Measurements from ENCODE around the gene IKBKG.

The IKBKG gene

DNA sequence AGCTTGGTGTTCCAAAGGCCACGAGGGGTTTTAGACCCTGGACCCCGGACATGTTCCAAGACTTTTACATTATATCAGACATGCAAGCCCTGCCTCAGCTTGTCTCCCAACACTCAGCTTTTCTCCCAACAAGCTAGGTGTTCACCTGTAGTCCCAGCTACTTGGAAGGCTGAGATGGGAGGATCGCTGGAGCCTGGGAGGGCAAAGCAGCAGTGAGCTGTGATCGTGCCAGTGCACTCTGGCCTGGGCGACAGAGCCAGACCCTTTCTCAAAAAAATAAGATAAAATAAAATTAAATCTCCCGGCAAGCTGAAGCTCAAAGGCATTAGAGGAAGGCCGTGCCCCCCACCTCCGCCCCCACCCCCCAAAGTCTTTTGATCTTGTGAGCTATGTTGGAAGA, 51.2 kb downstream of the IKBKG start:
- Histone ChIP-seq H3K9me3 (ENCODE audit: control insufficient read depth, insufficient read depth, low read depth, low read length) (no peaks in the 10 kb centered on the region), H3K36me3 (ENCODE audit: control insufficient read depth in 2 of 2, insufficient read depth in 1 of 2, low read length in 2 of 2) (no peaks in the 10 kb centered on the region), H3K4me1 (ENCODE audit: control insufficient read depth, insufficient read depth, low read length) (no peaks in the 10 kb centered on the region), H3K4me3 (ENCODE audit: low read depth, low read length) (no peak overlapping the region), H3K27ac (ENCODE audit: extremely low read depth, low read depth, low read length) (no peak overlapping the region)
- ChIA-PET POLR2A (no interaction called here), CTCF (interaction anchor here (1.4 kb wide), 1 partner anchor 151 kb away, joined by 3 read pairs; no protein-coding TSS in a partner anchor)
- no peak for TF ChIP-seq ZNF529 (tag by site-specific recombination; IDR thresholded peaks at IDR 0.05; ENCODE audit: insufficient replicate concordance)
- no peak for TF ChIP-seq ZNF155 (tag by site-specific recombination; IDR thresholded peaks at IDR 0.05)
- TF ChIP-seq PATZ1 (tag by site-specific recombination; IDR thresholded peaks at IDR 0.05), result no peak
- no peak for TF ChIP-seq ZXDB (tag by site-specific recombination; IDR thresholded peaks at IDR 0.05)
- TF ChIP-seq GFI1B (tag by site-specific recombination; IDR thresholded peaks at IDR 0.05), result no peak
- no peak for TF ChIP-seq INSM2 (tag by site-specific recombination; IDR thresholded peaks at IDR 0.05)
- no peak for TF ChIP-seq ZNF292 (tag by site-specific recombination; IDR thresholded peaks at IDR 0.05; ENCODE audit: borderline replicate concordance, low read depth)
- TF ChIP-seq ZNF747 (tag by site-specific recombination; IDR thresholded peaks at IDR 0.05), result no peak
- TF ChIP-seq BCL11B (tag by site-specific recombination; IDR thresholded peaks at IDR 0.05; ENCODE audit: low read depth), result no peak
- no peak for TF ChIP-seq ZNF214 (tag by site-specific recombination; IDR thresholded peaks at IDR 0.05; ENCODE audit: borderline replicate concordance)
- no peak for TF ChIP-seq ZNF23 (tag by site-specific recombination; IDR thresholded peaks at IDR 0.05; ENCODE audit: borderline replicate concordance)
- no peak for TF ChIP-seq ZNF302 (tag by site-specific recombination; IDR thresholded peaks at IDR 0.05; ENCODE audit: low read depth)
- TF ChIP-seq, protein P1, sequence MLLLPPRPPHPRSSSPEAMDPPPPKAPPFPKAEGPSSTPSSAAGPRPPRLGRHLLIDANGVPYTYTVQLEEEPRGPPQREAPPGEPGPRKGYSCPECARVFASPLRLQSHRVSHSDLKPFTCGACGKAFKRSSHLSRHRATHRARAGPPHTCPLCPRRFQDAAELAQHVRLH (tag by site-specific recombination; IDR thresholded peaks at IDR 0.05), result no peak
- no peak for TF ChIP-seq ZNF610 (tag by site-specific recombination; IDR thresholded peaks at IDR 0.05; ENCODE audit: borderline replicate concordance)
- no peak for TF ChIP-seq ZNF140 (tag by site-specific recombination; IDR thresholded peaks at IDR 0.05)

- Histone ChIP-seq H3K27ac (ENCODE audit: extremely low read depth, low read depth, low read length) (no peak overlapping the region), H3K9me3 (ENCODE audit: control insufficient read depth, insufficient read depth, low read depth, low read length) (no peaks in the 10 kb centered on the region)
- CTCF ChIA-PET, result interaction anchor here (0.6 to 0.9 kb wide), 2 partner anchors 52 to 151 kb away, joined by 3 to 5 read pairs; no protein-coding TSS in a partner anchor
Observed at GRCh38 chrX:154599531-154599930, 52.1 kb downstream of the IKBKG start.

More at GRCh38 chrX:154599531-154599930, 52.1 kb downstream of the IKBKG start:
- Histone ChIP-seq H3K36me3 (ENCODE audit: control insufficient read depth in 2 of 2, insufficient read depth in 1 of 2, low read length in 2 of 2) (no peaks in the 10 kb centered on the region), H3K4me1 (ENCODE audit: control insufficient read depth, insufficient read depth, low read length) (no peaks in the 10 kb centered on the region), H3K4me3 (ENCODE audit: low read depth, low read length) (no peak overlapping the region)
- TF ChIP-seq ZSCAN5A (tag by site-specific recombination; IDR thresholded peaks at IDR 0.05) (no peak), SCRT2 (tag by site-specific recombination; IDR thresholded peaks at IDR 0.05) (no peak), ZNF16 (tag by site-specific recombination; IDR thresholded peaks at IDR 0.05; ENCODE audit: low read depth) (no peak), ZFP41 (tag by site-specific recombination; IDR thresholded peaks at IDR 0.05; ENCODE audit: borderline replicate concordance) (no peak)
- POLR2A ChIA-PET, result no interaction called here
